PC-3 (cell line): Measurements from ENCODE around the gene MSI2. TPM values are rescaled to one million over a fixed set of nuclear protein-coding genes. Genes with fewer than 3 reads are reported as not detected.

Source experiments
- ATAC-seq: fragments of 200-7000 bp; cut with Tn5 transposase; 2 replicates; pipeline ENCODE4 v1.9.1; 2020; ENCODE audit warnings: mild to moderate bottlenecking, moderate library complexity
- BruUV-seq: library from RNA; stranded (reverse); fragments of 400-500 nt; replicated peaks from 2 replicates; lab custom pipeline; 2021; lab: Mats Ljungman, UMichigan
- CTCF ChIA-PET: fragments of 300-600 bp; sonication (Branson Sonifier 250); formaldehyde crosslinking; loops from one replicate; lab custom pipeline; 2022; ENCODE audit warnings: antibody characterized with exemption; lab: Charles Lee
- POLR2A ChIA-PET: fragments of 300-600 bp; sonication (Branson Sonifier 250); formaldehyde crosslinking; loops from one replicate; lab custom pipeline; 2022; ENCODE audit warnings: antibody characterized with exemption; ENCODE audit not compliant: unreplicated experiment; lab: Charles Lee
- DNase-seq: peaks from one replicate; pipeline ENCODE4 v3.0.0-alpha.2; 2015
- H2AFZ ChIP-seq: fragments of 300-600 bp; sonication (generic); 2 replicates; pipeline ENCODE4 v1.6.0; 2016; ENCODE audit warnings: antibody characterized with exemption, low read length
- H3F3A ChIP-seq: fragments of 300-600 bp; sonication (generic); one replicate; pipeline ENCODE4 v1.6.0; 2017; ENCODE audit warnings: antibody characterized with exemption, low read length, control low read depth, mild to moderate bottlenecking; ENCODE audit not compliant: unreplicated experiment
- H3K27ac ChIP-seq: fragments of 300-600 bp; sonication (generic); 2 replicates; pipeline ENCODE4 v1.5.1; 2016; ENCODE audit warnings: mild to moderate bottlenecking, low read length
- H3K27me3 ChIP-seq: fragments of 300-600 bp; sonication (generic); 2 replicates; pipeline ENCODE4 v1.6.1; 2016; ENCODE audit warnings: low read length, mixed read lengths
- H3K36me3 ChIP-seq: fragments of 300-600 bp; sonication (generic); 2 replicates; pipeline ENCODE4 v1.6.1; 2016; ENCODE audit warnings: low read depth, mixed run types, low read length, mixed read lengths
- H3K4me1 ChIP-seq: fragments of 300-600 bp; sonication (generic); 2 replicates; pipeline ENCODE4 v1.5.1; 2016; ENCODE audit warnings: low read length; ENCODE audit not compliant: insufficient read depth
- H3K4me2 ChIP-seq: fragments of 300-600 bp; sonication (generic); 2 replicates; pipeline ENCODE4 v1.6.0; 2016; ENCODE audit warnings: low read length
- H3K4me3 ChIP-seq: fragments of 300-600 bp; sonication (generic); 2 replicates; pipeline ENCODE4 v1.5.1; 2016; ENCODE audit warnings: mild to moderate bottlenecking, low read length, mixed read lengths
- H3K79me2 ChIP-seq: fragments of 300-600 bp; sonication (generic); 2 replicates; pipeline ENCODE4 v1.6.1; 2017; ENCODE audit warnings: low read length, mixed read lengths
- H3K9ac ChIP-seq: fragments of 300-600 bp; sonication (generic); 2 replicates; pipeline ENCODE4 v1.6.0; 2016; ENCODE audit warnings: mild to moderate bottlenecking, low read length
- H3K9me2 ChIP-seq: fragments of 300-600 bp; sonication (generic); replicated peaks from 2 replicates; pipeline ENCODE4 v1.6.1; 2016; ENCODE audit warnings: mixed run types, low read length, mixed read lengths
- H3K9me3 ChIP-seq: fragments of 300-600 bp; sonication (generic); 2 replicates; pipeline ENCODE4 v1.6.1; 2016; ENCODE audit warnings: low read length, mixed read lengths
- H4K20me1 ChIP-seq: fragments of 300-600 bp; sonication (generic); 2 replicates; pipeline ENCODE4 v1.6.1; 2016; ENCODE audit warnings: low read length, mixed read lengths
- EZH2 ChIP-seq: fragments of 300-600 bp; sonication (generic); IDR thresholded peaks from one replicate; pipeline ENCODE4 v1.6.1; 2017; ENCODE audit warnings: antibody characterized with exemption, mild to moderate bottlenecking, low read length; ENCODE audit not compliant: unreplicated experiment
- EZH2phosphoT487 ChIP-seq: fragments of 300-600 bp; sonication (generic); IDR thresholded peaks from 2 replicates; pipeline ENCODE4 v1.6.1; 2018; ENCODE audit warnings: mild to moderate bottlenecking, antibody characterized with exemption, low read length, borderline replicate concordance
- intact Hi-C: fragments of 100-400 bp; cut with micrococcal nuclease; formaldehyde crosslinking; loops from 2 replicates; pipeline ENCODE4 v1.9.0; 2023
- total RNA-seq: library from RNA; depleted of rRNA; stranded (reverse); fragments of >200 nt; gene quantifications from 2 replicates; pipeline ENCODE4 v1.2.3, GENCODE V29; 2014
- TF ChIP-seq, protein P1 (sequence below): fragments of 300-600 bp; sonication (generic); conservative IDR thresholded peaks from 2 replicates; pipeline ENCODE4 v1.5.1; 2017; ENCODE audit warnings: antibody characterized with exemption, low read depth, mild to moderate bottlenecking, low read length

Gene MSI2
- total RNA-seq, 1 experiment from 2014 or later = 54.7 TPM

GRCh38 chr17:57318913-57319312, 62.6 kb downstream of the MSI2 start:
- Histone ChIP-seq H3K9me3 (no peaks in the 10 kb centered on the region), H3K9me2 (no peaks in the 10 kb centered on the region), H2AFZ (no peak overlapping the region), H3K27me3 (no peaks in the 10 kb centered on the region), H3K27ac (no peak overlapping the region), H3K4me2 (no peak overlapping the region), H4K20me1 (no peaks in the 10 kb centered on the region), H3K9ac (no peak overlapping the region), H3F3A (no peaks in the 10 kb centered on the region), H3K79me2 (no peaks in the 10 kb centered on the region), H3K4me1 (no peaks in the 10 kb centered on the region), H3K36me3 (no peaks in the 10 kb centered on the region), H3K4me3 (no peak overlapping the region)
- TF ChIP-seq EZH2 = no peak
- no peak for TF ChIP-seq EZH2phosphoT487
- TF ChIP-seq, protein P1, sequence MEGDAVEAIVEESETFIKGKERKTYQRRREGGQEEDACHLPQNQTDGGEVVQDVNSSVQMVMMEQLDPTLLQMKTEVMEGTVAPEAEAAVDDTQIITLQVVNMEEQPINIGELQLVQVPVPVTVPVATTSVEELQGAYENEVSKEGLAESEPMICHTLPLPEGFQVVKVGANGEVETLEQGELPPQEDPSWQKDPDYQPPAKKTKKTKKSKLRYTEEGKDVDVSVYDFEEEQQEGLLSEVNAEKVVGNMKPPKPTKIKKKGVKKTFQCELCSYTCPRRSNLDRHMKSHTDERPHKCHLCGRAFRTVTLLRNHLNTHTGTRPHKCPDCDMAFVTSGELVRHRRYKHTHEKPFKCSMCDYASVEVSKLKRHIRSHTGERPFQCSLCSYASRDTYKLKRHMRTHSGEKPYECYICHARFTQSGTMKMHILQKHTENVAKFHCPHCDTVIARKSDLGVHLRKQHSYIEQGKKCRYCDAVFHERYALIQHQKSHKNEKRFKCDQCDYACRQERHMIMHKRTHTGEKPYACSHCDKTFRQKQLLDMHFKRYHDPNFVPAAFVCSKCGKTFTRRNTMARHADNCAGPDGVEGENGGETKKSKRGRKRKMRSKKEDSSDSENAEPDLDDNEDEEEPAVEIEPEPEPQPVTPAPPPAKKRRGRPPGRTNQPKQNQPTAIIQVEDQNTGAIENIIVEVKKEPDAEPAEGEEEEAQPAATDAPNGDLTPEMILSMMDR = no peak
- BruUV-seq = no TSS peak
- DNase-seq (no peak), ATAC-seq (no peak)
- POLR2A ChIA-PET = no interaction called here
- CTCF ChIA-PET = no interaction called here
- intact Hi-C loops = no loop called here

DNA sequence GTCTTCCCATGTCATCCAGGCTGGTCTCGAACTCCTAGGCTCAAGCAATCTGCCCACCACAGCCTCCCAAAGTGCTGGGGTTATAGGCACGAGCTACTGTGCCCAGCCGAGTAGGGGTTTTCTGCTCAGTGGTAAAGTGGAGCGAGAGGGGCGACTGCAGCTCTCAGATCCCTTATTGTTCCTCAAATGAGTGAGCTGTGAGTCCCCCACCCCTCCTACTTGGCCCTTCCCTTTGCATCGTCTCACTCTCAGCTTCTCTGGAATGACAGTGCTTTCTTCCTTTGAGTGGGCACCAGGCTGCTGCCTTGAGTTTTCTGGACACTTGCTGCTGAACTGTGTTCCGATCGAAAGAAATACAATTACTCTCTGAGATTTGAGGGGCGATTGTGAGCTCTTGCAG, 63.5 kb downstream of the MSI2 start:
- no peaks in the 10 kb centered on the region for H3K79me2 ChIP-seq
- H2AFZ ChIP-seq = no peak overlapping the region
- no peaks in the 10 kb centered on the region for H3K36me3 ChIP-seq
- H3K4me3 ChIP-seq = no peak overlapping the region
- no peaks in the 10 kb centered on the region for H3K9me3 ChIP-seq
- no peaks in the 10 kb centered on the region for H3F3A ChIP-seq
- H3K9me2 ChIP-seq = no peaks in the 10 kb centered on the region
- ATAC-seq (no peak), DNase-seq (no peak)
- no peaks in the 10 kb centered on the region for H3K27me3 ChIP-seq
- H3K4me2 ChIP-seq = no peak overlapping the region
- intact Hi-C loops = no loop called here
- no peak for TF ChIP-seq EZH2phosphoT487
- TF ChIP-seq, protein P1 = no peak
- no peak for TF ChIP-seq EZH2
- H3K9ac ChIP-seq = no peak overlapping the region
- BruUV-seq = no TSS peak
- POLR2A ChIA-PET = no interaction called here
- no peaks in the 10 kb centered on the region for H4K20me1 ChIP-seq
- H3K27ac ChIP-seq = no peak overlapping the region
- no peaks in the 10 kb centered on the region for H3K4me1 ChIP-seq
- CTCF ChIA-PET = no interaction called here

- ChIA-PET POLR2A (no interaction called here), CTCF (no interaction called here)
- no peak overlapping the region for H3K9ac ChIP-seq
- ATAC-seq (no peak), DNase-seq (no peak)
- no peak overlapping the region for H3K4me3 ChIP-seq
- no peaks in the 10 kb centered on the region for H3K27me3 ChIP-seq
- no peak overlapping the region for H3K27ac ChIP-seq
- H3K9me2 ChIP-seq = no peaks in the 10 kb centered on the region
- no peaks in the 10 kb centered on the region for H4K20me1 ChIP-seq
- H3K4me2 ChIP-seq = no peak overlapping the region
- H2AFZ ChIP-seq = no peak overlapping the region
- no peaks in the 10 kb centered on the region for H3K9me3 ChIP-seq
- no peaks in the 10 kb centered on the region for H3F3A ChIP-seq
- TF ChIP-seq EZH2phosphoT487 (no peak), EZH2 (no peak)
- TF ChIP-seq, protein P1 = no peak
- intact Hi-C loops = no loop called here
- BruUV-seq = no TSS peak
- no peaks in the 10 kb centered on the region; the same call in 1 of the 2 replicates for H3K36me3 ChIP-seq
- no peaks in the 10 kb centered on the region for H3K79me2 ChIP-seq
- H3K4me1 ChIP-seq = no peaks in the 10 kb centered on the region
Observed at GRCh38 chr17:57323391-57323790, 67.1 kb downstream of the MSI2 start.
